ENCODE results near the gene SLC22A23. TPM values are rescaled to one million over a fixed set of nuclear protein-coding genes. Genes with fewer than 3 reads are reported as not detected.

The SLC22A23 gene
- total RNA-seq, 6 donors from 2014 or later: 18.2 to 73.1 (median 28.3) TPM

- peak in 1 of 2 donors; percentile 65 for ATAC-seq (ENCODE audit: low FRiP score in 2 of 2)
- Histone ChIP-seq H3K36me3 (no peaks in the 10 kb centered on the region), H3K27me3 (no peaks in the 10 kb centered on the region), H3K4me3 (no peak overlapping the region), H3K9me3 (no peaks in the 10 kb centered on the region), H3K4me1 (no peaks in the 10 kb centered on the region), H3K27ac (no peak overlapping the region)
- TF ChIP-seq EP300 (IDR thresholded peaks at IDR 0.05) (no peak), POLR2A (IDR thresholded peaks at IDR 0.05) (no peak), CTCF (IDR thresholded peaks at IDR 0.05) (no peak), POLR2AphosphoS5 (IDR thresholded peaks at IDR 0.05) (no peak)
- DNase-seq: peak in 1 of 2 donors; percentile 58
- whole genome bisulfite sequencing, 2 donors: 27 to 43% methylated on average over 6 to 10 of the region's 10 CpGs
Measured at GRCh38 chr6:3427687-3428085, 29.2 kb downstream of the SLC22A23 start.

GRCh38 chr6:3426927-3427686 lies 29.7 kb downstream of the SLC22A23 start:
- no peak for DNase-seq

GRCh38 chr6:3426091-3426926 lies 30.5 kb downstream of the SLC22A23 start:
- Histone ChIP-seq H3K27ac (no peak overlapping the region), H3K9me3 (no peaks in the 10 kb centered on the region), H3K36me3 (no peaks in the 10 kb centered on the region), H3K27me3 (no peaks in the 10 kb centered on the region), H3K4me3 (no peak overlapping the region), H3K4me1 (no peaks in the 10 kb centered on the region)
- no peak for ATAC-seq (ENCODE audit: low FRiP score in 2 of 2)
- TF ChIP-seq POLR2A (IDR thresholded peaks at IDR 0.05) (no peak), POLR2AphosphoS5 (IDR thresholded peaks at IDR 0.05) (no peak), CTCF (IDR thresholded peaks at IDR 0.05) (no peak), EP300 (IDR thresholded peaks at IDR 0.05) (no peak)
- WGBS, 2 donors: 86 to 91% methylated on average over 3 of the region's 3 CpGs
- DNase-seq: no peak

More at GRCh38 chr6:3426927-3427686, 29.7 kb downstream of the SLC22A23 start:
- Histone ChIP-seq H3K36me3 (no peaks in the 10 kb centered on the region), H3K27ac (no peak overlapping the region), H3K9me3 (no peaks in the 10 kb centered on the region), H3K4me1 (no peaks in the 10 kb centered on the region), H3K27me3 (no peaks in the 10 kb centered on the region), H3K4me3 (no peak overlapping the region)
- TF ChIP-seq POLR2AphosphoS5 (IDR thresholded peaks at IDR 0.05) (no peak), EP300 (IDR thresholded peaks at IDR 0.05) (no peak), CTCF (IDR thresholded peaks at IDR 0.05) (no peak), POLR2A (IDR thresholded peaks at IDR 0.05) (no peak)
- ATAC-seq (ENCODE audit: low FRiP score in 2 of 2): no peak
- WGBS, 2 donors: 80 to 82% methylated on average over 20 of the region's 20 CpGs

GRCh38 chr6:3425574-3425973 lies 31.3 kb downstream of the SLC22A23 start:
- no peak for TF ChIP-seq POLR2AphosphoS5 (IDR thresholded peaks at IDR 0.05)
- TF ChIP-seq CTCF (IDR thresholded peaks at IDR 0.05): no peak
- TF ChIP-seq EP300 (IDR thresholded peaks at IDR 0.05): no peak
- ATAC-seq (ENCODE audit: low FRiP score in 2 of 2) (no peak), DNase-seq (no peak)
- WGBS, 2 donors: 92 to 100% methylated on average over 2 of the region's 2 CpGs
- Histone ChIP-seq H3K9me3 (no peaks in the 10 kb centered on the region), H3K36me3 (no peaks in the 10 kb centered on the region), H3K27me3 (no peaks in the 10 kb centered on the region), H3K4me3 (no peak overlapping the region), H3K27ac (no peak overlapping the region), H3K4me1 (no peaks in the 10 kb centered on the region)
